GM21381 (cell line): ENCODE data around the gene YOD1.

Source experiments
- ATAC-seq: cut with Tn5 transposase; IDR thresholded peaks from one replicate; pipeline ENCODE4 v1.9.1; 2021; ENCODE audit warnings: mild to moderate bottlenecking, moderate library complexity; ENCODE audit not compliant: unreplicated experiment

Gene YOD1

GRCh38 chr1:207028884-207029650 is 21.9 kb downstream of the YOD1 start:
- ATAC-seq: no peak

- no peak for ATAC-seq
Observed at GRCh38 chr1:207027921-207028320, 23.1 kb downstream of the YOD1 start.

- ATAC-seq: no peak
Observed at GRCh38 chr1:207027206-207027777, 23.7 kb downstream of the YOD1 start.

- ATAC-seq: no peak
Observed at GRCh38 chr1:207026104-207026534, 24.9 kb downstream of the YOD1 start.

GRCh38 chr1:207025146-207025880 is 25.7 kb downstream of the YOD1 start:
- ATAC-seq: no peak

- ATAC-seq: no peak
Observed at GRCh38 chr1:207024202-207025145, 26.5 kb downstream of the YOD1 start.

- no peak for ATAC-seq
Observed at GRCh38 chr1:207022996-207023679, 27.9 kb downstream of the YOD1 start.

- no peak for ATAC-seq
Observed at GRCh38 chr1:207021876-207022596, 29.0 kb downstream of the YOD1 start.

GRCh38 chr1:207021139-207021861 is 29.7 kb downstream of the YOD1 start:
- ATAC-seq: no peak

- ATAC-seq: no peak
Observed at GRCh38 chr1:207020709-207021107, 30.3 kb downstream of the YOD1 start.

- ATAC-seq: no peak
Observed at GRCh38 chr1:207020065-207020708, 30.8 kb downstream of the YOD1 start.

- ATAC-seq: no peak
Observed at GRCh38 chr1:207019661-207020060, 31.3 kb downstream of the YOD1 start.

GRCh38 chr1:207019161-207019560 is 31.8 kb downstream of the YOD1 start:
- ATAC-seq: no peak

GRCh38 chr1:207018707-207019106 is 32.3 kb downstream of the YOD1 start:
- no peak for ATAC-seq

- ATAC-seq: no peak
Observed at GRCh38 chr1:207017615-207018559, 33.1 kb downstream of the YOD1 start.

GRCh38 chr1:207015791-207016190 is 35.2 kb downstream of the YOD1 start:
- no peak for ATAC-seq

GRCh38 chr1:207014728-207015127 is 36.3 kb downstream of the YOD1 start:
- no peak for ATAC-seq
